OCI-LY1 (cell line): ENCODE results near the gene ZNF20.

Experiments used
- EZH2 ChIP-seq: fragments of 200-600 bp; sonication (generic), shearing (Covaris generic); IDR thresholded peaks from 2 replicates; pipeline ENCODE4 v1.8.0; 2017; ENCODE audit warnings: borderline replicate concordance, mixed run types, mild to moderate bottlenecking, antibody characterized with exemption, low read length, moderate library complexity, mixed read lengths
- TF ChIP-seq, protein P1 (sequence below): fragments of 200-600 bp; sonication (generic), shearing (Covaris generic); IDR thresholded peaks from 2 replicates; pipeline ENCODE4 v1.5.1; 2017; ENCODE audit warnings: mild to moderate bottlenecking, antibody characterized with exemption, low read length, moderate library complexity, mixed read lengths

DNA sequence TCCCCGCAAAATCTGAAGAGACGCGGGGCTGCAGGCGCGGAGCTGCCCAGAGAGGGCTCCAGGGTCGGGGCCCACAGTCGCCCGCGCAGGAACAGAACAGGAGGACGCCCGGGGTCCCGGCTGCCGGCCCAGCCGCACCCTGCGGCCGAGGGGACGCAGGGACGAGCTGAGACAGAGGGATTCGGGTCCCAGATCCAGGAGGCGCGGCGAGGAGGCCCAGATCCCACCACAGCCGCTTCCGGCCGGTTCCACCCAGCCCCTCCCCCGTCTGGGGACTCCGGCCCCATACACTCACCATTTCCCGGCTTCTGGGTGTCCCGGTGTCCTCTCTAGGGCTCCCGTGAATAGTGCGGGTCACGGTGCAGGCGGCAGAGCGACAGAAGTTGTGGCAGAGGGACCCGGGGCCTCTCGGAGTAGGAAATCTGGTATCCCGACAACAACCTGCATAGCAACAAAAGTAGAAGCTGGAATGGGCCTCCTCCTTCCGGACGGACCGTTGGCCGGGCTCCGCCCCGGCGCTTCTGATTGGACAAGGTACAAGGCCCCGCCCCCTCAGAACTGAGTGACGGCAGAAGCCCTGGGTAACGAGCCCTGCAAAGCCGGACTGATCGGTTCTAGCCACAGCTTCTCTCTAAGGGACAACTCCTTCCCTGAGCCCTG lies at the start of gene ZNF20:
- TF ChIP-seq, protein P1, sequence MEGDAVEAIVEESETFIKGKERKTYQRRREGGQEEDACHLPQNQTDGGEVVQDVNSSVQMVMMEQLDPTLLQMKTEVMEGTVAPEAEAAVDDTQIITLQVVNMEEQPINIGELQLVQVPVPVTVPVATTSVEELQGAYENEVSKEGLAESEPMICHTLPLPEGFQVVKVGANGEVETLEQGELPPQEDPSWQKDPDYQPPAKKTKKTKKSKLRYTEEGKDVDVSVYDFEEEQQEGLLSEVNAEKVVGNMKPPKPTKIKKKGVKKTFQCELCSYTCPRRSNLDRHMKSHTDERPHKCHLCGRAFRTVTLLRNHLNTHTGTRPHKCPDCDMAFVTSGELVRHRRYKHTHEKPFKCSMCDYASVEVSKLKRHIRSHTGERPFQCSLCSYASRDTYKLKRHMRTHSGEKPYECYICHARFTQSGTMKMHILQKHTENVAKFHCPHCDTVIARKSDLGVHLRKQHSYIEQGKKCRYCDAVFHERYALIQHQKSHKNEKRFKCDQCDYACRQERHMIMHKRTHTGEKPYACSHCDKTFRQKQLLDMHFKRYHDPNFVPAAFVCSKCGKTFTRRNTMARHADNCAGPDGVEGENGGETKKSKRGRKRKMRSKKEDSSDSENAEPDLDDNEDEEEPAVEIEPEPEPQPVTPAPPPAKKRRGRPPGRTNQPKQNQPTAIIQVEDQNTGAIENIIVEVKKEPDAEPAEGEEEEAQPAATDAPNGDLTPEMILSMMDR = no peak
- no peak for TF ChIP-seq EZH2
